ENCODE measurements around the gene ERICH2. TPM values are rescaled to one million over a fixed set of nuclear protein-coding genes. Genes with fewer than 3 reads are reported as not detected.

ERICH2 gene
- total RNA-seq, 1 donor from 2014 or later, result 1.7 TPM

GRCh38 chr2:170761572-170761971, 8.6 kb upstream of the ERICH2 start:
- Histone ChIP-seq H3K4me3 (ENCODE audit: insufficient read depth, low read depth, low read length) (no peak overlapping the region), H3K4me2 (ENCODE audit: low read length) (no peak overlapping the region), H3K27ac (ENCODE audit: low read depth, low read length) (no peak overlapping the region), H4K20me1 (ENCODE audit: insufficient read depth, low read length) (no peaks in the 10 kb centered on the region), H3K4me1 (ENCODE audit: insufficient read depth, low read length) (no peaks in the 10 kb centered on the region), H3K36me3 (ENCODE audit: insufficient read depth, low read length) (no peaks in the 10 kb centered on the region), H3K9me3 (ENCODE audit: insufficient read depth, low read depth, low read length) (no peaks in the 10 kb centered on the region), H2AFZ (ENCODE audit: low read depth, low read length) (no peak overlapping the region), H3K27me3 (ENCODE audit: insufficient read depth, low read length) (peaks cover 2% of the 10 kb centered on the region), H3K79me2 (ENCODE audit: insufficient read depth, low read length) (no peaks in the 10 kb centered on the region), H3K9ac (ENCODE audit: low read length) (no peak overlapping the region)
- TF ChIP-seq EZH2 (IDR thresholded peaks at IDR 0.05; ENCODE audit: insufficient read depth, low read length) (no peak), CTCF (IDR thresholded peaks at IDR 0.05; ENCODE audit: insufficient read depth, low read depth, low read length) (no peak)
- peaks cover 3% of the 10 kb centered on the region for H3K27me3 Mint-ChIP-seq (ENCODE audit: low read depth, unreplicated experiment)
- FAIRE-seq (no peak), DNase-seq (ENCODE audit: low read depth) (no peak)
- H3K4me1 Mint-ChIP-seq (ENCODE audit: low read depth, unreplicated experiment), result peaks cover 3% of the 10 kb centered on the region
- H3K4me3 Mint-ChIP-seq (ENCODE audit: unreplicated experiment), result no peak overlapping the region
- H3K9me3 Mint-ChIP-seq (ENCODE audit: unreplicated experiment), result no peaks in the 10 kb centered on the region
- H3K27ac Mint-ChIP-seq (ENCODE audit: unreplicated experiment), result no peak overlapping the region
- no peaks in the 10 kb centered on the region for H3K36me3 Mint-ChIP-seq (ENCODE audit: low read depth, unreplicated experiment)

GRCh38 chr2:170762760-170763159, 7.4 kb upstream of the ERICH2 start:
- Mint-ChIP-seq H3K36me3 (ENCODE audit: low read depth, unreplicated experiment) (no peaks in the 10 kb centered on the region), H3K27me3 (ENCODE audit: low read depth, unreplicated experiment) (peaks cover 3% of the 10 kb centered on the region), H3K4me3 (ENCODE audit: unreplicated experiment) (no peak overlapping the region), H3K4me1 (ENCODE audit: low read depth, unreplicated experiment) (peaks cover 3% of the 10 kb centered on the region), H3K27ac (ENCODE audit: unreplicated experiment) (no peak overlapping the region), H3K9me3 (ENCODE audit: unreplicated experiment) (no peaks in the 10 kb centered on the region)
- peaks cover 2% of the 10 kb centered on the region for H3K27me3 ChIP-seq (ENCODE audit: insufficient read depth, low read length)
- H2AFZ ChIP-seq (ENCODE audit: low read depth, low read length), result no peak overlapping the region
- H3K27ac ChIP-seq (ENCODE audit: low read depth, low read length), result no peak overlapping the region
- H3K9ac ChIP-seq (ENCODE audit: low read length), result no peak overlapping the region
- H3K4me2 ChIP-seq (ENCODE audit: low read length), result no peak overlapping the region
- no peaks in the 10 kb centered on the region for H3K36me3 ChIP-seq (ENCODE audit: insufficient read depth, low read length)
- no peaks in the 10 kb centered on the region for H3K79me2 ChIP-seq (ENCODE audit: insufficient read depth, low read length)
- DNase-seq (ENCODE audit: low read depth), result no peak
- no peak for FAIRE-seq
- no peaks in the 10 kb centered on the region for H3K9me3 ChIP-seq (ENCODE audit: insufficient read depth, low read depth, low read length)
- TF ChIP-seq CTCF (IDR thresholded peaks at IDR 0.05; ENCODE audit: insufficient read depth, low read depth, low read length) (no peak), EZH2 (IDR thresholded peaks at IDR 0.05; ENCODE audit: insufficient read depth, low read length) (no peak)
- no peaks in the 10 kb centered on the region for H4K20me1 ChIP-seq (ENCODE audit: insufficient read depth, low read length)
- no peaks in the 10 kb centered on the region for H3K4me1 ChIP-seq (ENCODE audit: insufficient read depth, low read length)
- no peak overlapping the region for H3K4me3 ChIP-seq (ENCODE audit: insufficient read depth, low read depth, low read length)

GRCh38 chr2:170763232-170763631, 6.9 kb upstream of the ERICH2 start:
- Histone ChIP-seq H3K27me3 (ENCODE audit: insufficient read depth, low read length) (peaks cover 2% of the 10 kb centered on the region), H3K4me3 (ENCODE audit: insufficient read depth, low read depth, low read length) (no peak overlapping the region), H3K36me3 (ENCODE audit: insufficient read depth, low read length) (no peaks in the 10 kb centered on the region), H3K27ac (ENCODE audit: low read depth, low read length) (no peak overlapping the region), H3K4me2 (ENCODE audit: low read length) (no peak overlapping the region), H3K9me3 (ENCODE audit: insufficient read depth, low read depth, low read length) (no peaks in the 10 kb centered on the region), H3K4me1 (ENCODE audit: insufficient read depth, low read length) (no peaks in the 10 kb centered on the region), H2AFZ (ENCODE audit: low read depth, low read length) (no peak overlapping the region), H3K79me2 (ENCODE audit: insufficient read depth, low read length) (no peaks in the 10 kb centered on the region), H4K20me1 (ENCODE audit: insufficient read depth, low read length) (no peaks in the 10 kb centered on the region), H3K9ac (ENCODE audit: low read length) (no peak overlapping the region)
- FAIRE-seq (no peak), DNase-seq (ENCODE audit: low read depth) (no peak)
- Mint-ChIP-seq H3K4me3 (ENCODE audit: unreplicated experiment) (no peak overlapping the region), H3K36me3 (ENCODE audit: low read depth, unreplicated experiment) (no peaks in the 10 kb centered on the region), H3K9me3 (ENCODE audit: unreplicated experiment) (no peaks in the 10 kb centered on the region), H3K27me3 (ENCODE audit: low read depth, unreplicated experiment) (peaks cover 3% of the 10 kb centered on the region), H3K27ac (ENCODE audit: unreplicated experiment) (no peak overlapping the region), H3K4me1 (ENCODE audit: low read depth, unreplicated experiment) (peaks cover 3% of the 10 kb centered on the region)
- TF ChIP-seq CTCF (IDR thresholded peaks at IDR 0.05; ENCODE audit: insufficient read depth, low read depth, low read length) (no peak), EZH2 (IDR thresholded peaks at IDR 0.05; ENCODE audit: insufficient read depth, low read length) (no peak)

All from astrocyte (in vitro differentiated cells and primary cell).